Astrocyte (in vitro differentiated cells and primary cell): ENCODE data around the gene PER2. TPM values are rescaled to one million over a fixed set of nuclear protein-coding genes. Genes with fewer than 3 reads are reported as not detected.

Experiments
- DNase-seq: peaks from one replicate; pipeline ENCODE4 v3.0.0-alpha.2; 2010; ENCODE audit warnings: low read depth
- FAIRE-seq: peaks from 2 replicates; lab custom pipeline; 2011; peaks lifted over from hg19 to GRCh38; lab: Jason Lieb, UNC
- H2AFZ ChIP-seq: 2 replicates; pipeline ENCODE4 v1.6.0; 2012; ENCODE audit warnings: low read depth, low read length, inconsistent platforms
- H3K27ac ChIP-seq: 2 replicates; pipeline ENCODE4 v1.5.1; 2011; ENCODE audit warnings: low read depth, low read length, inconsistent platforms
- H3K27me3 ChIP-seq: 2 replicates; pipeline ENCODE4 v1.6.0; 2011; ENCODE audit warnings: low read length, inconsistent platforms; ENCODE audit not compliant: insufficient read depth
- H3K36me3 ChIP-seq: 2 replicates; pipeline ENCODE4 v1.5.1; 2011; ENCODE audit warnings: low read length, inconsistent platforms; ENCODE audit not compliant: insufficient read depth
- H3K4me1 ChIP-seq: 2 replicates; pipeline ENCODE4 v1.5.1; 2011; ENCODE audit warnings: low read length, inconsistent platforms; ENCODE audit not compliant: insufficient read depth
- H3K4me2 ChIP-seq: 2 replicates; pipeline ENCODE4 v1.6.0; 2012; ENCODE audit warnings: low read length, inconsistent platforms
- H3K4me3 ChIP-seq: 2 replicates; pipeline ENCODE4 v1.5.1; 2011; ENCODE audit warnings: low read depth, mild to moderate bottlenecking, low read length, inconsistent platforms; ENCODE audit not compliant: insufficient read depth
- H3K79me2 ChIP-seq: 2 replicates; pipeline ENCODE4 v1.6.0; 2012; ENCODE audit warnings: mild to moderate bottlenecking, low read length, inconsistent platforms; ENCODE audit not compliant: insufficient read depth
- H3K9ac ChIP-seq: 2 replicates; pipeline ENCODE4 v1.6.0; 2012; ENCODE audit warnings: mild to moderate bottlenecking, low read length, inconsistent platforms
- H3K9me3 ChIP-seq: 2 replicates; pipeline ENCODE4 v1.5.1; 2012; ENCODE audit warnings: low read depth, mild to moderate bottlenecking, low read length, inconsistent platforms; ENCODE audit not compliant: insufficient read depth
- H4K20me1 ChIP-seq: 2 replicates; pipeline ENCODE4 v1.6.0; 2012; ENCODE audit warnings: low read length, inconsistent platforms; ENCODE audit not compliant: insufficient read depth
- H3K27ac Mint-ChIP-seq: one replicate; pipeline ENCODE4 v1.8.0; 2021; ENCODE audit warnings: mild to moderate bottlenecking, mixed read lengths; ENCODE audit not compliant: unreplicated experiment
- H3K27me3 Mint-ChIP-seq: one replicate; pipeline ENCODE4 v1.8.0; 2021; ENCODE audit warnings: low read depth, mixed read lengths; ENCODE audit not compliant: unreplicated experiment
- H3K36me3 Mint-ChIP-seq: one replicate; pipeline ENCODE4 v1.8.0; 2021; ENCODE audit warnings: low read depth, mixed read lengths; ENCODE audit not compliant: unreplicated experiment
- H3K4me1 Mint-ChIP-seq: one replicate; pipeline ENCODE4 v1.8.0; 2021; ENCODE audit warnings: low read depth, mixed read lengths; ENCODE audit not compliant: unreplicated experiment
- H3K4me3 Mint-ChIP-seq: one replicate; pipeline ENCODE4 v1.8.0; 2021; ENCODE audit warnings: mild to moderate bottlenecking, moderate library complexity, mixed read lengths; ENCODE audit not compliant: unreplicated experiment
- H3K9me3 Mint-ChIP-seq: one replicate; pipeline ENCODE4 v1.8.0; 2021; ENCODE audit warnings: mild to moderate bottlenecking, mixed read lengths; ENCODE audit not compliant: unreplicated experiment
- EZH2 ChIP-seq: IDR thresholded peaks from 2 replicates; pipeline ENCODE4 v1.6.1; 2012; ENCODE audit warnings: mild to moderate bottlenecking, low read length, inconsistent platforms; ENCODE audit not compliant: insufficient read depth
- total RNA-seq: library from RNA; stranded (reverse); gene quantifications from 2 replicates; pipeline ENCODE4 v1.2.1, GENCODE V29; 2021
- TF ChIP-seq, protein P1 (sequence below): IDR thresholded peaks from 2 replicates; pipeline ENCODE4 v1.5.1; 2011; ENCODE audit warnings: low read depth, mild to moderate bottlenecking, inconsistent platforms, low read length, moderate library complexity; ENCODE audit not compliant: insufficient read depth

Gene PER2
- total RNA-seq, 1 donor from 2014 or later = 2.0 TPM

DNA sequence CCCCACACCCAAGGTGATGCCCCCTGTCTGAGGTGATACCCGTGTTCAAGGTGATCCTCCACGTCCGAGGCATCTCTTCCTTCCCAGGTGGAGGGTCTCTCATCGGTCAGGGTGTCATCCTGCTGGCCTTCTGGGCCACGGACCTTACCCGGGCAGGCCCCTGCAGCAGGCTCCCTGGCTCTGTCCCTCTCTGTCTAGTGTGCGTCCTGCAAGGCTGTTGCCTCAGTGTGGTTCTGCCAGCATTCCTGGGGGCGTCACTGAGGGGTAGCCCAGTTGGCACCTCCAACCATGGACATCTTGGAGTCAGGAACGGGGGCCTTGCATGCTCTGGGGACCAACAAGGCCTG is 5.6 kb upstream of the PER2 start:
- TF ChIP-seq, protein P1, sequence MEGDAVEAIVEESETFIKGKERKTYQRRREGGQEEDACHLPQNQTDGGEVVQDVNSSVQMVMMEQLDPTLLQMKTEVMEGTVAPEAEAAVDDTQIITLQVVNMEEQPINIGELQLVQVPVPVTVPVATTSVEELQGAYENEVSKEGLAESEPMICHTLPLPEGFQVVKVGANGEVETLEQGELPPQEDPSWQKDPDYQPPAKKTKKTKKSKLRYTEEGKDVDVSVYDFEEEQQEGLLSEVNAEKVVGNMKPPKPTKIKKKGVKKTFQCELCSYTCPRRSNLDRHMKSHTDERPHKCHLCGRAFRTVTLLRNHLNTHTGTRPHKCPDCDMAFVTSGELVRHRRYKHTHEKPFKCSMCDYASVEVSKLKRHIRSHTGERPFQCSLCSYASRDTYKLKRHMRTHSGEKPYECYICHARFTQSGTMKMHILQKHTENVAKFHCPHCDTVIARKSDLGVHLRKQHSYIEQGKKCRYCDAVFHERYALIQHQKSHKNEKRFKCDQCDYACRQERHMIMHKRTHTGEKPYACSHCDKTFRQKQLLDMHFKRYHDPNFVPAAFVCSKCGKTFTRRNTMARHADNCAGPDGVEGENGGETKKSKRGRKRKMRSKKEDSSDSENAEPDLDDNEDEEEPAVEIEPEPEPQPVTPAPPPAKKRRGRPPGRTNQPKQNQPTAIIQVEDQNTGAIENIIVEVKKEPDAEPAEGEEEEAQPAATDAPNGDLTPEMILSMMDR = no peak
- no peak for TF ChIP-seq EZH2
- H3K9me3 Mint-ChIP-seq = no peaks in the 10 kb centered on the region
- H3K4me3 Mint-ChIP-seq = no peak overlapping the region
- no peak overlapping the region for H3K9ac ChIP-seq
- H3K4me3 ChIP-seq = no peak overlapping the region
- H3K27me3 Mint-ChIP-seq = peaks cover 28% of the 10 kb centered on the region
- H2AFZ ChIP-seq = no peak overlapping the region
- H3K27ac Mint-ChIP-seq = no peak overlapping the region
- no peaks in the 10 kb centered on the region for H3K36me3 Mint-ChIP-seq
- peaks cover 9% of the 10 kb centered on the region for H3K4me1 ChIP-seq
- H3K4me1 Mint-ChIP-seq = peaks cover 7% of the 10 kb centered on the region
- no peaks in the 10 kb centered on the region for H3K36me3 ChIP-seq
- DNase-seq (no peak), FAIRE-seq (no peak)
- H3K4me2 ChIP-seq = no peak overlapping the region
- H3K79me2 ChIP-seq = no peaks in the 10 kb centered on the region
- peaks cover 4% of the 10 kb centered on the region for H3K27me3 ChIP-seq
- no peak overlapping the region for H3K27ac ChIP-seq
- H3K9me3 ChIP-seq = no peaks in the 10 kb centered on the region
- H4K20me1 ChIP-seq = no peaks in the 10 kb centered on the region

DNA sequence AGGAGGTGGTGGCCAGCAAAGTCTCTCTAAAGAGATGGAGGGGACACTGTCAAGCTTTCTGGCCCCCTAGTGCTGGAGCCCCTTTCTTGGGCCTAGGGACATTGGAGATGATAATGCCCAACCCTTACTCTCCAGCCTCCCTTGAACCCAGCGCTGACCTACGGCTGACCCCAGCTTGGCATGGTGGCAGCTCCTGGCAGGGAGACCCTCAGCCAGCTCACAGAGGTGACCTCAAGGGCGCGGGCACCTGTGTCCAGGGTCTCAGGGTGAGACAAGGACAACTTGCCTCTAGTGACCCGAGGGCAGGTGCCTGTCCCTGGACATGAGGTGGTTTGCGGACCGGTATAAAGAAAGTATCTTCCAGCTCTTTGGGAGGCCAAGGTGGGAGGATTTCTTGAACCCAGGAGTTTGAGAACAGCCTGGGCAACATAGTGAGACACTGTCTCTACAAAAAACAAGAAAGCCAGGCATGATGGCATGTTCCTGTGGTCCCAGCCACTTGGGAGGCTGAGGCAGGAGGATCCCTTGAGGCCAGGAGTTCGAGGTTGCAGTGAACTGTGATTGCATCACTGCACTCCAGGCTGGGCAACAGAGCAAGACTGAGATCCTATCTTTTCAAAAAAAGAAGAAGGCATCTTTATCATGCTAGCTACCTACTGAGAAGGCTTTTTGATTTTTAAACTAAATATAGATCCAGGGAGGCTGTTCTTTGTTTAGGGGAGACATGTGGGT is 3.3 kb upstream of the PER2 start:
- no peak for DNase-seq
- Histone ChIP-seq H4K20me1 (peaks cover 3% of the 10 kb centered on the region), H3K4me2 (no peak overlapping the region), H3K27me3 (peaks cover under 1% of the 10 kb centered on the region), H3K79me2 (peaks cover 9% of the 10 kb centered on the region), H2AFZ (no peak overlapping the region), H3K9me3 (no peaks in the 10 kb centered on the region), H3K4me1 (peaks cover 25% of the 10 kb centered on the region), H3K27ac (no peak overlapping the region), H3K9ac (no peak overlapping the region), H3K36me3 (no peaks in the 10 kb centered on the region), H3K4me3 (no peak overlapping the region)
- FAIRE-seq = no peak
- no peaks in the 10 kb centered on the region for H3K36me3 Mint-ChIP-seq
- H3K4me1 Mint-ChIP-seq = peaks cover 14% of the 10 kb centered on the region
- peaks cover 20% of the 10 kb centered on the region for H3K27me3 Mint-ChIP-seq
- no peaks in the 10 kb centered on the region for H3K9me3 Mint-ChIP-seq
- TF ChIP-seq, protein P1 = no peak
- no peak for TF ChIP-seq EZH2
- H3K4me3 Mint-ChIP-seq = no peak overlapping the region
- H3K27ac Mint-ChIP-seq = no peak overlapping the region
